ENCODE data around the gene RELL1. TPM values are rescaled to one million over a fixed set of nuclear protein-coding genes. Genes with fewer than 3 reads are reported as not detected.
A peak's percentile ranks its signal among the peaks of the same experiment; 100 is the strongest.

RELL1 gene
- total and polyA plus RNA-seq, 10 of the 15 experiments (the other 5 are each of a cell fraction or from before 2014, with no cell fraction given): 0.20 to 10.9 (median 3.9) TPM

DNA sequence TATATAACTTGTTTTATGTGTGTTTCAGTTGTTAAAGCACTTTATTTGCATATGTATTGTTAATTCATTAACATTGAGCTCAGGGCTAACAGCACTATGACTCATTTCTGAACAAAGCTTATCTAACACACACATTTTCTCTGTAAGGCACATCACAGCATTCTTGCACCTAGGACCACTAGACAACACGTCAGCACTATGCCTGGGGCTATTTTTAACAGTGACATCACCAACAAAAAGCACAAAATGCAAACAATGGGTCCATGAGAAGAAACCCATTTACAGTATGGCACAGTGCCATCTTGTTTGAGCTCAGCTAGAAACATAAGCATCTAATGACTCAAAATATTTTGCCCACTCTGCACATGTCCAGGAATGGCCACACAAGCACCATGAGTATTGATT lies 124.4 kb downstream of the RELL1 start (continued):
- TF ChIP-seq RBBP5 (conservative IDR thresholded peaks at IDR 0.05) (no peak), WRNIP1 (IDR thresholded peaks at IDR 0.05; ENCODE audit: borderline replicate concordance, low read depth, low read length) (no peak), POLR2AphosphoS2 (IDR thresholded peaks at IDR 0.05; ENCODE audit: low read depth, low read length) (no peak), MEF2A (IDR thresholded peaks at IDR 0.05; ENCODE audit: insufficient read depth, low read depth, low read length) (peak; percentile 51; the same call in 1 of the 2 replicates), JUNB (IDR thresholded peaks at IDR 0.05) (peak; percentile 72), CHD4 (IDR thresholded peaks at IDR 0.05) (no peak), ETV6 (conservative IDR thresholded peaks at IDR 0.05 in 1 of 2, IDR thresholded peaks at IDR 0.05 in 1 of 2; ENCODE audit: borderline replicate concordance in 1 of 2, low read depth in 1 of 2) (no peak), SP1 (IDR thresholded peaks at IDR 0.05; ENCODE audit: low read depth, low read length) (no peak), NBN (IDR thresholded peaks at IDR 0.05) (no peak), CBX5 (IDR thresholded peaks at IDR 0.05; ENCODE audit: low read depth) (no peak), PAX8 (IDR thresholded peaks at IDR 0.05) (no peak), SMC3 (IDR thresholded peaks at IDR 0.05; ENCODE audit: borderline replicate concordance, low read length) (no peak), GATAD2B (conservative IDR thresholded peaks at IDR 0.05; ENCODE audit: low read depth) (no peak), PML (IDR thresholded peaks at IDR 0.05; ENCODE audit: low read length) (no peak), BMI1 (IDR thresholded peaks at IDR 0.05; ENCODE audit: borderline replicate concordance) (no peak), POLR2AphosphoS5 (IDR thresholded peaks at IDR 0.05; ENCODE audit: low read length) (no peak), TARDBP (IDR thresholded peaks at IDR 0.05; ENCODE audit: borderline replicate concordance) (no peak), HCFC1 (IDR thresholded peaks at IDR 0.05; ENCODE audit: low read length) (no peak)
- TF ChIP-seq, protein P1, sequence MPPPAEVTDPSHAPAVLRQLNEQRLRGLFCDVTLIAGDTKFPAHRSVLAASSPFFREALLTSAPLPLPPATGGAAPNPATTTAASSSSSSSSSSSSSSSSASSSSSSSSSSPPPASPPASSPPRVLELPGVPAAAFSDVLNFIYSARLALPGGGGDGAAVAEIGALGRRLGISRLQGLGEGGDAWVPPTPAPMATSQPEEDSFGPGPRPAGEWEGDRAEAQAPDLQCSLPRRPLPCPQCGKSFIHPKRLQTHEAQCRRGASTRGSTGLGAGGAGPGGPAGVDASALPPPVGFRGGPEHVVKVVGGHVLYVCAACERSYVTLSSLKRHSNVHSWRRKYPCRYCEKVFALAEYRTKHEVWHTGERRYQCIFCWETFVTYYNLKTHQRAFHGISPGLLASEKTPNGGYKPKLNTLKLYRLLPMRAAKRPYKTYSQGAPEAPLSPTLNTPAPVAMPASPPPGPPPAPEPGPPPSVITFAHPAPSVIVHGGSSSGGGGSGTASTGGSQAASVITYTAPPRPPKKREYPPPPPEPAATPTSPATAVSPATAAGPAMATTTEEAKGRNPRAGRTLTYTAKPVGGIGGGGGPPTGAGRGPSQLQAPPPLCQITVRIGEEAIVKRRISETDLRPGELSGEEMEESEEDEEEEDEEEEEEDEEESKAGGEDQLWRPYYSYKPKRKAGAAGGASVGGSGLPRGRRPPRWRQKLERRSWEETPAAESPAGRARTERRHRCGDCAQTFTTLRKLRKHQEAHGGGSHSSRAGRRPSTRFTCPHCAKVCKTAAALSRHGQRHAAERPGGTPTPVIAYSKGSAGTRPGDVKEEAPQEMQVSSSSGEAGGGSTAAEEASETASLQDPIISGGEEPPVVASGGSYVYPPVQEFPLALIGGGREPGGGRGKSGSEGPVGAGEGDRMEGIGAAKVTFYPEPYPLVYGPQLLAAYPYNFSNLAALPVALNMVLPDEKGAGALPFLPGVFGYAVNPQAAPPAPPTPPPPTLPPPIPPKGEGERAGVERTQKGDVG (CRISPR knock-in tag; IDR thresholded peaks at IDR 0.05): no peak
- TF ChIP-seq, protein P2, sequence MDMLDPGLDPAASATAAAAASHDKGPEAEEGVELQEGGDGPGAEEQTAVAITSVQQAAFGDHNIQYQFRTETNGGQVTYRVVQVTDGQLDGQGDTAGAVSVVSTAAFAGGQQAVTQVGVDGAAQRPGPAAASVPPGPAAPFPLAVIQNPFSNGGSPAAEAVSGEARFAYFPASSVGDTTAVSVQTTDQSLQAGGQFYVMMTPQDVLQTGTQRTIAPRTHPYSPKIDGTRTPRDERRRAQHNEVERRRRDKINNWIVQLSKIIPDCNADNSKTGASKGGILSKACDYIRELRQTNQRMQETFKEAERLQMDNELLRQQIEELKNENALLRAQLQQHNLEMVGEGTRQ (IDR thresholded peaks at IDR 0.05; ENCODE audit: borderline replicate concordance, low read depth, low read length): no peak
- TF ChIP-seq, protein P3, sequence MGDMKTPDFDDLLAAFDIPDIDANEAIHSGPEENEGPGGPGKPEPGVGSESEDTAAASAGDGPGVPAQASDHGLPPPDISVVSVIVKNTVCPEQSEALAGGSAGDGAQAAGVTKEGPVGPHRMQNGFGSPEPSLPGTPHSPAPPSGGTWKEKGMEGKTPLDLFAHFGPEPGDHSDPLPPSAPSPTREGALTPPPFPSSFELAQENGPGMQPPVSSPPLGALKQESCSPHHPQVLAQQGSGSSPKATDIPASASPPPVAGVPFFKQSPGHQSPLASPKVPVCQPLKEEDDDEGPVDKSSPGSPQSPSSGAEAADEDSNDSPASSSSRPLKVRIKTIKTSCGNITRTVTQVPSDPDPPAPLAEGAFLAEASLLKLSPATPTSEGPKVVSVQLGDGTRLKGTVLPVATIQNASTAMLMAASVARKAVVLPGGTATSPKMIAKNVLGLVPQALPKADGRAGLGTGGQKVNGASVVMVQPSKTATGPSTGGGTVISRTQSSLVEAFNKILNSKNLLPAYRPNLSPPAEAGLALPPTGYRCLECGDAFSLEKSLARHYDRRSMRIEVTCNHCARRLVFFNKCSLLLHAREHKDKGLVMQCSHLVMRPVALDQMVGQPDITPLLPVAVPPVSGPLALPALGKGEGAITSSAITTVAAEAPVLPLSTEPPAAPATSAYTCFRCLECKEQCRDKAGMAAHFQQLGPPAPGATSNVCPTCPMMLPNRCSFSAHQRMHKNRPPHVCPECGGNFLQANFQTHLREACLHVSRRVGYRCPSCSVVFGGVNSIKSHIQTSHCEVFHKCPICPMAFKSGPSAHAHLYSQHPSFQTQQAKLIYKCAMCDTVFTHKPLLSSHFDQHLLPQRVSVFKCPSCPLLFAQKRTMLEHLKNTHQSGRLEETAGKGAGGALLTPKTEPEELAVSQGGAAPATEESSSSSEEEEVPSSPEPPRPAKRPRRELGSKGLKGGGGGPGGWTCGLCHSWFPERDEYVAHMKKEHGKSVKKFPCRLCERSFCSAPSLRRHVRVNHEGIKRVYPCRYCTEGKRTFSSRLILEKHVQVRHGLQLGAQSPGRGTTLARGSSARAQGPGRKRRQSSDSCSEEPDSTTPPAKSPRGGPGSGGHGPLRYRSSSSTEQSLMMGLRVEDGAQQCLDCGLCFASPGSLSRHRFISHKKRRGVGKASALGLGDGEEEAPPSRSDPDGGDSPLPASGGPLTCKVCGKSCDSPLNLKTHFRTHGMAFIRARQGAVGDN (IDR thresholded peaks at IDR 0.05): no peak
- TF ChIP-seq, protein P4, sequence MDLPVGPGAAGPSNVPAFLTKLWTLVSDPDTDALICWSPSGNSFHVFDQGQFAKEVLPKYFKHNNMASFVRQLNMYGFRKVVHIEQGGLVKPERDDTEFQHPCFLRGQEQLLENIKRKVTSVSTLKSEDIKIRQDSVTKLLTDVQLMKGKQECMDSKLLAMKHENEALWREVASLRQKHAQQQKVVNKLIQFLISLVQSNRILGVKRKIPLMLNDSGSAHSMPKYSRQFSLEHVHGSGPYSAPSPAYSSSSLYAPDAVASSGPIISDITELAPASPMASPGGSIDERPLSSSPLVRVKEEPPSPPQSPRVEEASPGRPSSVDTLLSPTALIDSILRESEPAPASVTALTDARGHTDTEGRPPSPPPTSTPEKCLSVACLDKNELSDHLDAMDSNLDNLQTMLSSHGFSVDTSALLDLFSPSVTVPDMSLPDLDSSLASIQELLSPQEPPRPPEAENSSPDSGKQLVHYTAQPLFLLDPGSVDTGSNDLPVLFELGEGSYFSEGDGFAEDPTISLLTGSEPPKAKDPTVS (IDR thresholded peaks at IDR 0.05; ENCODE audit: low read depth, low read length): no peak
